IMR-90 (cell line): ENCODE results near the gene INPP5E. TPM values are rescaled to one million over a fixed set of nuclear protein-coding genes. Genes with fewer than 3 reads are reported as not detected.

Experiments
- ATAC-seq: fragments of 200-7000 bp; cut with Tn5 transposase; 2 replicates; pipeline ENCODE4 v1.9.1; 2020; ENCODE audit warnings: low read depth, mild to moderate bottlenecking, moderate library complexity
- BruUV-seq: library from RNA; stranded (reverse); fragments of 400-500 nt; replicated peaks from 2 replicates; lab custom pipeline; 2021; lab: Mats Ljungman, UMichigan
- CTCF ChIA-PET: fragments of 300-600 bp; formaldehyde crosslinking; extraction: SDS; loops from one replicate; lab custom pipeline; 2021; ENCODE audit warnings: antibody characterized with exemption; lab: Yijun Ruan, JAX
- POLR2A ChIA-PET: fragments of 300-600 bp; sonication (Branson Sonifier 250); formaldehyde crosslinking; loops from one replicate; lab custom pipeline; 2022; ENCODE audit warnings: antibody characterized with exemption; ENCODE audit not compliant: unreplicated experiment; lab: Charles Lee
- DNase-seq: peaks from one replicate; pipeline ENCODE4 v3.0.0; 2013
- H2AFZ ChIP-seq: replicated peaks from 2 replicates; pipeline ENCODE3; 2013; ENCODE audit warnings: low read length, mild to moderate bottlenecking; ENCODE audit not compliant: poor library complexity
- H2AK5ac ChIP-seq: 2 replicates; pipeline ENCODE4 v1.6.1; 2013; ENCODE audit warnings: low read depth, low read length, inconsistent platforms
- H2AK9ac ChIP-seq: replicated peaks from 2 replicates; pipeline ENCODE3; 2013; ENCODE audit warnings: mild to moderate bottlenecking, low read depth, low read length, moderate library complexity; ENCODE audit not compliant: poor library complexity
- H2BK120ac ChIP-seq: 2 replicates; pipeline ENCODE4 v1.6.1; 2013; ENCODE audit warnings: low read depth, low read length, inconsistent platforms
- H2BK15ac ChIP-seq: 3 replicates; pipeline ENCODE4 v1.6.1; 2013; ENCODE audit warnings: low read depth, low read length, inconsistent platforms
- H2BK20ac ChIP-seq: 2 replicates; pipeline ENCODE4 v1.6.1; 2013; ENCODE audit warnings: low read depth, mild to moderate bottlenecking, inconsistent platforms, low read length, moderate library complexity
- H2BK5ac ChIP-seq: 2 replicates; pipeline ENCODE4 v1.6.1; 2013; ENCODE audit warnings: mild to moderate bottlenecking, low read depth, low read length, inconsistent platforms; ENCODE audit not compliant: poor library complexity, severe bottlenecking
- H3K14ac ChIP-seq: replicated peaks from 2 replicates; pipeline ENCODE4 v1.6.1; 2013; ENCODE audit warnings: low read depth, low read length, inconsistent platforms
- H3K18ac ChIP-seq: 2 replicates; pipeline ENCODE4 v1.6.1; 2013; ENCODE audit warnings: low read depth, low read length, control low read depth
- H3K23ac ChIP-seq: 2 replicates; pipeline ENCODE4 v1.6.1; 2013; ENCODE audit warnings: low read depth, low read length, inconsistent platforms
- H3K27ac ChIP-seq: 2 replicates; pipeline ENCODE4 v1.5.1; 2013; ENCODE audit warnings: mild to moderate bottlenecking, control low read depth, low read length; ENCODE audit not compliant: insufficient read depth
- H3K27me3 ChIP-seq: 2 replicates; pipeline ENCODE4 v1.6.1; 2013; ENCODE audit warnings: low read length; ENCODE audit not compliant: control insufficient read depth, insufficient read depth
- H3K36me3 ChIP-seq: 2 replicates; pipeline ENCODE4 v1.6.1; 2013; ENCODE audit warnings: low read length, mixed read lengths; ENCODE audit not compliant: control insufficient read depth, insufficient read depth
- H3K4ac ChIP-seq: 2 replicates; pipeline ENCODE4 v1.6.1; 2013; ENCODE audit warnings: low read depth, low read length, inconsistent platforms
- H3K4me1 ChIP-seq: 2 replicates; pipeline ENCODE4 v1.6.1; 2013; ENCODE audit warnings: low read length, mixed read lengths; ENCODE audit not compliant: control insufficient read depth, insufficient read depth
- H3K4me2 ChIP-seq: 2 replicates; pipeline ENCODE4 v1.6.1; 2013; ENCODE audit warnings: low read depth, mild to moderate bottlenecking, control low read depth, low read length, moderate library complexity
- H3K4me3 ChIP-seq: 2 replicates; pipeline ENCODE4 v1.5.1; 2013; ENCODE audit warnings: low read depth, mild to moderate bottlenecking, control low read depth, low read length, moderate library complexity; ENCODE audit not compliant: insufficient read depth
- H3K56ac ChIP-seq: 2 replicates; pipeline ENCODE4 v1.6.1; 2013; ENCODE audit warnings: low read length, inconsistent platforms; ENCODE audit not compliant: insufficient read depth; ENCODE audit errors: extremely low read depth
- H3K79me1 ChIP-seq, 2 experiments: 2 replicates each; pipeline ENCODE4 v1.6.1; 2013; ENCODE audit warnings: low read length in 2 of 2, inconsistent platforms in 1 of 2, low read depth in 1 of 2
- H3K9ac ChIP-seq: 2 replicates; pipeline ENCODE4 v1.6.1; 2013; ENCODE audit warnings: low read depth, low read length, control low read depth
- H3K9me1 ChIP-seq: 2 replicates; pipeline ENCODE4 v1.6.1; 2013; ENCODE audit warnings: low read length, inconsistent platforms; ENCODE audit not compliant: insufficient read depth
- H3K9me3 ChIP-seq: 2 replicates; pipeline ENCODE4 v1.6.1; 2013; ENCODE audit warnings: low read length; ENCODE audit not compliant: control insufficient read depth, insufficient read depth
- H4K20me1 ChIP-seq: 2 replicates; pipeline ENCODE4 v1.6.1; 2013; ENCODE audit warnings: low read length, inconsistent platforms; ENCODE audit not compliant: insufficient read depth
- H4K5ac ChIP-seq: 2 replicates; pipeline ENCODE4 v1.6.1; 2013; ENCODE audit warnings: mild to moderate bottlenecking, low read depth, low read length, control low read depth
- H4K8ac ChIP-seq, 2 experiments: 2 replicates each; pipeline ENCODE4 v1.6.1; 2013; ENCODE audit warnings: low read depth in 2 of 2, low read length in 2 of 2, control low read depth in 1 of 2, inconsistent platforms in 1 of 2
- H4K91ac ChIP-seq: 2 replicates; pipeline ENCODE4 v1.6.1; 2013; ENCODE audit warnings: low read depth, low read length, inconsistent platforms; ENCODE audit not compliant: insufficient read depth
- BHLHE40 ChIP-seq: fragments of 150-350 bp; IDR thresholded peaks from 2 replicates; pipeline ENCODE4 v1.6.1; 2016; ENCODE audit warnings: mild to moderate bottlenecking, low read depth, low read length
- CEBPB ChIP-seq: IDR thresholded peaks from 2 replicates; pipeline ENCODE4 v1.6.1; 2012; ENCODE audit warnings: low read depth, low read length, improper control_type of control experiment
- CHD1 ChIP-seq: IDR thresholded peaks from 2 replicates; pipeline ENCODE4 v1.6.1; 2012; ENCODE audit warnings: low read depth, low read length, improper control_type of control experiment
- FOS ChIP-seq: fragments of 150-350 bp; IDR thresholded peaks from 2 replicates; pipeline ENCODE4 v1.6.1; 2016; ENCODE audit warnings: low read depth, low read length
- MXI1 ChIP-seq: IDR thresholded peaks from 2 replicates; pipeline ENCODE4 v1.6.1; 2012; ENCODE audit warnings: low read depth, mild to moderate bottlenecking, low read length, moderate library complexity, borderline replicate concordance
- POLR2A ChIP-seq: IDR thresholded peaks from 2 replicates; pipeline ENCODE4 v1.6.1; 2012; ENCODE audit warnings: mild to moderate bottlenecking, low read depth, low read length
- RAD21 ChIP-seq: IDR thresholded peaks from 2 replicates; pipeline ENCODE4 v1.6.1; 2012; ENCODE audit warnings: low read length, improper control_type of control experiment
- RCOR1 ChIP-seq: IDR thresholded peaks from 2 replicates; pipeline ENCODE4 v1.6.1; 2012; ENCODE audit warnings: mild to moderate bottlenecking, low read length, improper control_type of control experiment; ENCODE audit not compliant: insufficient replicate concordance
- RFX5 ChIP-seq: IDR thresholded peaks from 2 replicates; pipeline ENCODE4 v1.8.0; 2012; ENCODE audit warnings: low read depth, mild to moderate bottlenecking, low read length, moderate library complexity
- WGBS, 2 experiments: methylation state at CpG; one replicate each; pipeline versions ENCODE4 v1.1.5 to v1.1.7; 2013; ENCODE audit warnings: missing lambda C conversion rate in 2 of 2; ENCODE audit not compliant: insufficient read length in 1 of 2; ENCODE audit errors: extremely low coverage in 2 of 2; 5-methylcytosine and 5-hydroxymethylcytosine counted together
- dilution Hi-C: fragments of 300-500 bp; cut with HindIII; formaldehyde crosslinking; loops from one replicate; pipeline ENCODE4 v1.14.3; 2018; ENCODE audit warnings: low sequenced_read_pairs; ENCODE audit not compliant: unreplicated experiment
- in situ Hi-C: fragments of 300-500 bp; cut with MboI; formaldehyde crosslinking; loops from 3 replicates; pipeline ENCODE4 v1.14.3; 2019; ENCODE audit warnings: low sequenced_read_pairs, inconsistent platforms, mixed read lengths
- intact Hi-C: fragments of 100-400 bp; cut with micrococcal nuclease; formaldehyde crosslinking; loops from 2 replicates; pipeline ENCODE4 v1.10.0; 2022
- polyA plus RNA-seq, 3 experiments: library from polyadenylated mRNA; depleted of rRNA; stranded (reverse); fragments of >200 nt; gene quantifications; 2 replicates each; pipeline ENCODE4 v1.2.3, GENCODE V29; 2012; ENCODE audit warnings: low replicate concordance in 1 of 3
- total RNA-seq: library from RNA; depleted of rRNA; stranded (reverse); fragments of >200 nt; gene quantifications from 2 replicates; pipeline ENCODE4 v1.2.3, GENCODE V29; 2012
- TF ChIP-seq, protein P1 (sequence below): fragments of 150-350 bp; IDR thresholded peaks from 2 replicates; pipeline ENCODE4 v1.6.1; 2017; ENCODE audit warnings: mild to moderate bottlenecking, antibody characterized with exemption, low read length, low read depth

The INPP5E gene
- total and polyA plus RNA-seq, 2 of the 4 experiments (the other 2 are of a cell fraction) = 1.6 to 9.4 TPM

DNA sequence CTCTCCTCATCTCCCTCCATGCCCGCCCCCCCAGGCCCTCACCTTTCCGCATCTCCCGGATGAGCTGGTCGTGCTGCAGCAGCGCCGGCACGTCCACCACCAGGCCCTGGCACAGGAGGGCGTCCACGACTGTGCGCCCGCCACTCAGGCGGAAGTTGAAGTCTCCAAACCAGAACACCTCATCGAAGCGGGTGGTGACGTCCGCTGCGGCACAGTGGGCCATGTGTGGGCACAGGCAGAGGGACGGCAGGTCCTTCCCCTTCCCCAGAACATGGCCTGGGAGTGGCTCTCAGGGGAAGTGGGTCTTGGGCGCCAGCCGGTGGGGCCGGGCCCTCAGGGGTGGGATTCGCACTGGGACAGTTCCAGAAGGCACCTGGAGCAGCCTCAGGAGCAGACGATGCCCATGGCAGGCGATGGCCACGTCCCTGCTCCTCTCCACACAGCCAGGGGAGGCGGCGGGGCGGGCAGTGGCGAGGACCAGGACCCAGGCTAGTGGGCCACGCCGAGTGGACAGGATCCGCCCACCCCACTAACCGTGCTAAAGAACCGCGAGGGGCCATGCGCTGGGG is 7.8 kb downstream of the INPP5E start:
- no peak overlapping the region for H3K14ac ChIP-seq
- H3K9ac ChIP-seq = no peak overlapping the region
- ChIA-PET CTCF (no interaction called here), POLR2A (no interaction called here)
- no peak overlapping the region for H4K91ac ChIP-seq
- no peaks in the 10 kb centered on the region for H3K27me3 ChIP-seq
- no peak overlapping the region for H2BK15ac ChIP-seq
- H2BK20ac ChIP-seq = no peak overlapping the region
- H3K4me1 ChIP-seq = no peaks in the 10 kb centered on the region
- H3K56ac ChIP-seq = no peak overlapping the region
- H2AFZ ChIP-seq = no peak overlapping the region
- H2AK9ac ChIP-seq = no peak overlapping the region
- dilution Hi-C loops = no loop called here
- TF ChIP-seq MXI1 = no peak
- TF ChIP-seq, protein P1, sequence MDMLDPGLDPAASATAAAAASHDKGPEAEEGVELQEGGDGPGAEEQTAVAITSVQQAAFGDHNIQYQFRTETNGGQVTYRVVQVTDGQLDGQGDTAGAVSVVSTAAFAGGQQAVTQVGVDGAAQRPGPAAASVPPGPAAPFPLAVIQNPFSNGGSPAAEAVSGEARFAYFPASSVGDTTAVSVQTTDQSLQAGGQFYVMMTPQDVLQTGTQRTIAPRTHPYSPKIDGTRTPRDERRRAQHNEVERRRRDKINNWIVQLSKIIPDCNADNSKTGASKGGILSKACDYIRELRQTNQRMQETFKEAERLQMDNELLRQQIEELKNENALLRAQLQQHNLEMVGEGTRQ = no peak
- TF ChIP-seq RFX5 = no peak
- no peak for TF ChIP-seq CHD1
- TF ChIP-seq RAD21 = no peak
- TF ChIP-seq POLR2A = no peak
- no peak for TF ChIP-seq BHLHE40
- no peak for TF ChIP-seq CEBPB
- TF ChIP-seq FOS = no peak
- no peak for TF ChIP-seq RCOR1
- H4K8ac ChIP-seq = no peak overlapping the region
- H3K18ac ChIP-seq = no peak overlapping the region
- ATAC-seq (no peak), DNase-seq (no peak)
- H3K4ac ChIP-seq = no peak overlapping the region
- H2BK120ac ChIP-seq = no peak overlapping the region
- H3K36me3 ChIP-seq = peaks cover 46% of the 10 kb centered on the region
- WGBS, 2 experiments = 100% methylated on average over 12 of the region's 36 CpGs; no CpG with 5 or more reads in 1 of the 2 experiments
- no peak overlapping the region for H2BK5ac ChIP-seq
- H3K27ac ChIP-seq = no peak overlapping the region
- in situ Hi-C loops = no loop called here
- no peaks in the 10 kb centered on the region for H3K9me3 ChIP-seq
- H3K9me1 ChIP-seq = peaks cover 3% of the 10 kb centered on the region; the same call in 1 of the 2 replicates
- peaks cover 38% of the 10 kb centered on the region for H4K20me1 ChIP-seq
- peaks cover 6 to 43% of the 10 kb centered on the region in 2 experiments for H3K79me1 ChIP-seq
- H2AK5ac ChIP-seq = no peak overlapping the region
- no peak overlapping the region for H3K4me3 ChIP-seq
- intact Hi-C loops = no loop called here
- no peak overlapping the region for H4K5ac ChIP-seq
- no TSS peak for BruUV-seq
- no peak overlapping the region for H3K4me2 ChIP-seq
- no peak overlapping the region for H3K23ac ChIP-seq
